Measurements from ENCODE around the gene BLMH. TPM values are rescaled to one million over a fixed set of nuclear protein-coding genes. Genes with fewer than 3 reads are reported as not detected.

The BLMH gene
- total RNA-seq, 2 donors from 2014 or later = 16.9 to 19.8 TPM

DNA sequence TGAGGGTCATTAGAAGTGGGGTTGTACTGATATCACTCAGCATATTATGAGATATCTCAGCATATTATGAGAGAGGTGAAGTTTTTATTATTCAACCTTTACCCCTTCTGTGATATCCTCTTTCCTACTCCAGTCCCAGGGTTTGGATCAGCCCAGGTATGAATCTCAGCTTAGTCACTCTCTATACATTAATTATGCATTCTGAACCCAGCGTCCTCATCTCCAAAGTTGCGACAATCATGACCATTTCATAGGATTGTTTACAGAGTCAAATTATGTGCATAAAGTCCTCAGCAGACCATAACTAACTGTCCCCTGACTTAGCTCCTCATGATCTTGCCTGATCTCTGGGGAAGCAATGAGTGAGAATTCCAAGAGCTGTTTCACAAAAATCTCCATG is 20.5 kb upstream of the BLMH start:
- DNase-seq (no peak), ATAC-seq (no peak)
- intact Hi-C loops (cut with DNase I) = no loop called here

DNA sequence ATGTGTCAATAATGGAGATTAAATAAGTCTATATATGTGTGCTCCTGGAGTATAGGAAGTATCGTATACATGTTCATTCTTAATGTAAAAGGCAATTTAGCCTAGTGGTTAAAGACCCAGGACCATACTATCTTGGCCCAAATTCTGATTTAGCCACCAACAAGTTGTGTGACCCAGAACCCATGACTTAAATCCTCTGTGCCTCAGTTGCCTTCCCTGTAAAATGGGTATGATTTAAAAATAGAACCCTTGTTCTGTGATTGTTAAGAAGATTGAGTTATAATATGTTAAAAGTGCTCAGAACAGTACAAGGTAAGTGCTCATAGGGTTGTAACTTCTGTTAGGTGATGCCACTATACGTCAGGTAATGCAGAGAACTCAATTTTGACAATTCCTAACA is 18.8 kb upstream of the BLMH start:
- no peak for DNase-seq
- intact Hi-C loops (cut with DNase I) = no loop called here
- ATAC-seq = no peak

DNA sequence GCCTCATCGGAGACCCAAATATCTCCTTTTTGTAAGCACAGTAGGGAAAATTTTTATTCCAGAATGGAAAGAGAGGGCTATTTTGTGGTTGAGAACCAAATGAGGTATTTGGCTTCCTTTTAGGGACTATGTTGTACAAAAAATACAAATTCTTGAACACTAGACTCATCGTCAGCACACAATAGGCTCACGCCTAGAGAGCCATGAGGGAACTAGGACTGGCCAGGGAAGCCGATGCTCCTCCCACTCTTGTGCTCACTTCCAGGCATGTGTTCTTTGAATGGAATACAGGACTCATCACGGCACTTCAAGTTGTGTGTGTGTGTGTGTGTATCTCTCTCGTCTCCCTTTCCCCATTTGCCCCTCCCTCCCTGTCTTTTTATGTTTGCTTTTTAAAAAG is 17.8 kb upstream of the BLMH start:
- DNase-seq (no peak), ATAC-seq (no peak)
- intact Hi-C loops (cut with DNase I) = no loop called here

DNA sequence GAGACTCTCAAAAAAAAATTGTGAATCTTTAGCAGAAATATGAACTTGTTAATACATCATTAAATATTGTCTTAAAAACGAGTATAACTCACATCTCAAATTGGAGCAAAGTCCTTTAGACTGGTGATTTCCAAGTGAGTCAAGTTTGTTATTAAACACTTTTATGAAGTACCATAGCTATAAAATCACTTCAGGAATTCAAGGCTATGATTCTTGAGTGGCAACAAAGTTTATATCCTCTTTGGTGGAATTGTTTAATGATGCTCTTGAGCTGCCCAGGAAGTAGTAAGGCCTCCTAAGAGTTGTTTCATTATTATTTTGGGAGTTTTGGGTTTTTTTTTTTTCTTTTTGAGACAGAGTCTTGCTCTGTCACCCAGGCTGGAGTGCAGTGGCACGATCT is 16.7 kb upstream of the BLMH start:
- ATAC-seq = no peak
- DNase-seq = no peak
- intact Hi-C loops (cut with DNase I) = no loop called here

DNA sequence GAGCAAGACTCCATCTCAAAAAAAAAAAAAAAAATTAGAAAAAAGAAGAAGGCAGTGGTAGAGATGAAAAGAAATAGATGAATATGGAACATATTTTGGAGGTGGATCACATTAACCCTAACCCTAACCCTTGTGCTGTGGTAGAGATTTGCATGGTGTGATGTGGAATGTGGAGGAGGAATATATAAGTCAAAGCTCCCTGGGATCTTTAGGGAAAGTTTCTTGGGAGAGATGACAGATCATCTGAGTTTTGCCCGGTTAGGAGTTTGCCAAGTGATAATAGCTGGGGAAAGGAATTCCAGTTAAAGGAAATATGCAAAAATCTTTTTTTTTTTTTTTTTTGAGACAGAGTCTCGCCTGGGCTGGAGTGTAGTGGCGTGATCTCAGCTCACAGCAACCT is 13.0 kb upstream of the BLMH start:
- ATAC-seq = peak in 1 of 2 donors; percentile 90
- DNase-seq = no peak
- intact Hi-C loops (cut with DNase I) = no loop called here

DNA sequence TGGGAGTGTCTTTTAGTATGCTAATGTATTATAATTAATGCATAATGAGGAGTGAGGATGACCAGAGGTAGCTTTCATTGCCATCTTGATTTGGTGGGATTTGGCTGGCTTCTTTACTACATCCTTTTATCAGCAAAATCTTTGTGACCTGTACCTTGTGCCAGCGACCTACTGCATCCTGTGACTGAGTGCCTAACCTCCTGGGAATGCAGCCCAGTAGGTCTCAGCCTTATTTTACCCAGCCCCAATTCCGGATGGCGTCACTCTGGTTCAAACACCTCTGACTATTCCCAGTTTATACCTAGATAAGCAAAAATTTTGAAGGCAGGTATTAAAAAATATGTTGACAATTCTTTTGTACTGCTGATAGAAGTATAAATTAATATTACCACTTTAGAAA is 10.5 kb upstream of the BLMH start:
- intact Hi-C loops (cut with DNase I) = no loop called here

DNA sequence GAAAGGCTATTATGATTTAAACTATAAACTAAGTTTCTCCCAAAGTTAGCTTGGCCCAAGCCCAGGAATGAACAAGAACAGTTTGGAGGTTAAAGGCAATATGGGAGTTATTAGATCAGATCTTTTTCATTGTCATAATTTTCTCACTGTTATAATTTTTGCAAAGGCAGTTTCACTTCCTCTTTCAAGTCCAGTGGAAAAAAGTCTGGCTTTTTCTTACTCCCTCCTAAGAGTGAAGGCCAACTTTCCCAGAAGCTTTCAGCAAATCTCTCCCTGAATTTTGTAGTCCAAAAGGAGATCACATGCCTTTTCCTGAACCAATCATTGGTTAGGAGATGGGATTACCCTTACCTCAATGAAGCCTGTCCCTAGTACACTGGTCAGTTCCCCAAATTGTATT is 9.1 kb upstream of the BLMH start:
- no peak for DNase-seq

More for the DNA sequence above, 10.5 kb upstream of the BLMH start:
- ATAC-seq (no peak), DNase-seq (no peak)

DNA sequence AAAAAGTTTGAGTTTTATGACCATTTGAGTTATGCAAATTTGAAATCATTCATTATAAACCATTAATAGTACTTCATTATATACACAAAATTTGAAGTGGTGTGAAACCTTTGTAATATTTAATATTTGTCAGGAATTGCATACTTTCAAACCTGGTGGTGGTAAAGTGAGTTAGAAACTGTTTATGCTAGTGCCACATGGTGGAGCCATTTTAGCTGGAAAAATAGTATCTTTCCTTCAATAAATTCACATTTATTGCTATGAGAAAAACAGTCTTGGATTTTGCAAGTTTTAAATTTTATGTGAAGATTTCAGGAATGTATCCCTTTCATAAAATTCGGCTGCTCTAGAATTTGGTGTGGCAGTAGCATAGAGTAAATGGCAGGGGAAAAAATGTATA is 7.3 kb upstream of the BLMH start:
- DNase-seq = no peak
- no peak for ATAC-seq
- intact Hi-C loops (cut with DNase I) = loop anchor here in 1 of 2 donors (10.0 kb wide), 1 partner anchor 86 kb away; no protein-coding TSS in a partner anchor

More for the DNA sequence above, 9.1 kb upstream of the BLMH start:
- ATAC-seq = no peak
- intact Hi-C loops (cut with DNase I) = no loop called here

DNA sequence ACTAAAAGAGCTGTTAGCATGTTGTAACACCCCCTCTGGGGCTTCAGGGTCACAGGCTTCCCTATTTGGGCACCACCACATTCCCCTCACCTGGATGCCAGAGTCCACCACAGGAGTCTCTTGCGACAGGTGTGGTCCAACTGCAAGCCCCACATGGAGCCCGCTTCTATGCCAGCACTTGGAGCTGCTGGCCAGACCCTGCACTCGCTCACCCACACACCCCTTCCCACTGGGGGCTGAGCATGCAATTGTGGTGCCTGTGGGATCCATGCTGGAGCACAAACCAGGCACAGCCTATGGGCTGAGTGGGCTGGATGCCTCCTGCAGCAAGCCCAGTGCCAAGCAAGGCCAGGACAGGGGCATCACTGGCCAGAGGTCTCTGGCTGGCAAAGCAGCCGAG is 6.0 kb upstream of the BLMH start:
- DNase-seq = no peak
- intact Hi-C loops (cut with DNase I) = loop anchor here in 1 of 2 donors (10.0 kb wide), 1 partner anchor 87 kb away; no protein-coding TSS in a partner anchor
- ATAC-seq = no peak

DNA sequence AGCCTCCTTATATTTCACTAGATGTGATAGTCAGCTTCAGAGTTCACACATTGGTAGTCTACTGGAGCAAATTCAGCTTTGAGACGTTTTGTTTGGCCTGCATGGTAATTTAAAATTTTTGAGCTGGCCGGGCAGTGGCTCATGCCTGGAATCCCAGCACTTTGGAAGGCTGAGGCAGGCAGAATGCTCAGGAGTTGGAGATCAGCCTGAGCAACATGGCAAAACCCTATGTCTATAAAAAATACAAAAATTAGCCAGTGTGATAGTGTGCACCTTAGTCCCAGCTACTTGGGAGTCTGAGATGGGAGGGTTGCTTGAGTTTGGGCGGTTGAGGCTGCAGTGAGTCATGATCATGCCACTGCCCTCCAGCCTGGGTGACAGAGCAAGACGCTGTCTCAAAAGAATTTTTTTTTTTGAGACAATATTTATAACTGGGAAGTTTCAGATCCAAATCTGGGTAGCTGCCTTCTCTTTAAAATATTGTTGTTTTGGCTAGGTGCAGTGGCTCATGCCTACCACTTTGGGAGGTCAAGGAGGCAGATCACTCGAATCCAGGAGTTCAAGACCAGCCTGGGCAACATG is 4.8 kb upstream of the BLMH start:
- intact Hi-C loops (cut with DNase I) = loop anchor here in 1 of 2 donors (10.0 kb wide), 1 partner anchor 88 kb away; no protein-coding TSS in a partner anchor
- ATAC-seq = no peak
- DNase-seq = no peak

DNA sequence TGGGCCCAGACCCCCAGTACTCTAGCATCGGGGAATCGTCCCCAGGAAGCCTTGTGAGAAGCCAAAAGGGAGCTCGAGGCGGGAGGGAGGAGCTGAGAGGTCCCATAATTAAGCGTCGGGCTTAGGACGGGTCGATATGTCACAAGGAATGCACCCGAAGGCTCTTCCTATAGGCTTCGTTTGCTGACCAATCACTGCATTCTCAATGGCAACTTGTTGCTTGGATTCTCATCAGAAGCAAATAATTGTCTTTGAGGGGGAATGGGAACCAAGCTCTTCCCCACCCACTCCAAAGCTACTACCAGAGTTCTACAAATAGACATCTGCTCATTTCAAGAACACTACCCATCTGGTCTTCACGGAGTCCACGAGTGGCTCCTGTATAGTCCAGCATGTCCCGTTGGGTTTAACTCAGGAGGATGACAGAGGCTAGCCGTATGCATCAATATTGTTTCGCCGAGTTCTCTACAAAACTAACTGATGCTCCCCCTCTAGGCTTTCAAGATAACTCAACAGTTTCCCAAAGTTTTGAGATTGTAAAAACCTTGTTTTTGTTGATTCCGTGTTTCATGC is 628 bp upstream of the BLMH start:
- intact Hi-C loops (cut with DNase I) = loop anchor here in 1 of 2 donors (10.0 kb wide), 1 partner anchor 92 kb away; no protein-coding TSS in a partner anchor
- no peak for DNase-seq
- peak in 1 of 2 donors; percentile 1 for ATAC-seq

DNA sequence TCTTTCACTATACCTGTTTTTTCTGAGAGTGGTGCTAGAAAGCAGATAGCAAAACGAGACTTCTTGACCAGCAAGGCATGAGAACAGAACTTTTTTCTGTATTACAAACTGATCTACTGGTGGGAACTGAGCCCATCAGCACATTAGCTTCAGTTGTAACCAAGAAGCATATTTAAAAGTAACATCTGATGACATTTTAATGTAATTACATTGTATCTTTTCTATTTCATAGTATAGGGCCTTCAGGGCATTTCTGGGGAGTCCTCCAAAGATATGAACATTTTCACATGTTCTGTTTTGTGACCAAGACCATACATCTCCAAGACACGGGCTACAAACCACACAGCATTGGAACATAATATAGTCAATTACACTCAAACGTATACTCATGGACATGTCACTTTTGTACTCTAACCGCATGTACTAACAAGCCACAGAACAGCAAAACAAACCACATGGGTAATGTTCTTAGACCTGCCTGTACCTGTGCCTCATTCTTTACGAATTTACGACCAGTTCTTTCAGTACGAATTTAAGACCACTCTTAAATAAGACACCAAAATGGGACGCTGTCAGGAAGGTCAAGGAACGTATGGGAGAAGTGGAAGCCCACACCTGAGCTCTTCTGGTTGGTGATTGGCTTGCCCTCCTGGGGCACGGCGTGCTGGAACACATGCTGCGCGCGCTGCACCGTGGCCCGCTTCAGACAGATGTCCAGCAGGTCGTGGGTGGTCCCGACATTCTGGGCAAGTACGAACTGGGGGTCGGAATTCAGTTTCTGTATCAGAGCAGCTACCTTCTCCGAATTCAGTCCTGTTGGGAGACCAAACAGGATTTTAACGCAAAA is 825 bp downstream of the BLMH start:
- ATAC-seq = peak; percentile 48 to 72
- intact Hi-C loops (cut with DNase I) = loop anchor here in 1 of 2 donors (10.0 kb wide), 1 partner anchor 94 kb away; no protein-coding TSS in a partner anchor
- DNase-seq = peak; percentile 57

DNA sequence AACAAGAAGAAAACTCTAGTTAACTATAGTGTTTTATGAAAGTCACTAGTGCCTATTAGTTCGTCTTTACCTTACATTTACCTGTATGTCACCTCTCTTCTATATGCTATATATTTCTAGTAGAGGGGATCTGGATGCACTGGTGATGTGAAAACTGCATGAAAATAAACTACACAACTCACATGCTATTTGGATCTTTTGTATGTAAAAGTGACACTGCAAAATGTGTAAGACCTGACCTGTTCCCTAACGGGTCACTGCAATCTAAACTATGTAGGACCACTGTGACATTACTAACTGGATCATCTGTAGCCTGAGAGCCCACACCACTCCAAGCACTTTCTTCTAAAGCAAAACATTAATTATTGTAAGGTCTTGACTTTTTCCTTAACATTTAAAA is 1.7 kb downstream of the BLMH start:
- intact Hi-C loops (cut with DNase I) = loop anchor here in 1 of 2 donors (10.0 kb wide), 1 partner anchor 95 kb away; no protein-coding TSS in a partner anchor
- DNase-seq (no peak), ATAC-seq (no peak)

DNA sequence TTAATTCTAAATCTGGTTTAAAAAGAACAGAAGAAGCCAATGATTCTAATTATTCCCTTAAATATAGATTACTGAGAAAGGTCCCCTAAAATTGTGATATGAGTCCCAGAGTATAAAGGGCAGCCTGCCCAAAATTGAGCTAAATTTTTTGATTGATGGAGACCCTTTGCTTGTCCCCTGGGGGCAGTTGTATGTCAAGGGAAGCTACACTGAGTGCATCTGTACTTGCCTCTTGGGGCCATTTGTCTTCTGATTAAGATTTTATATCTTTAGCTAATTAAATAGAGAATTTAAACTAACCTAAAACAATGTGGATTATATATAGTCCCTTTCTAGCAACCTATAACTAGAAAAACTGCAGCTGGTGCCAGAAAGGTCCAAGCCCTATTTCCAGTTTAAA is 12.6 kb downstream of the BLMH start:
- ATAC-seq (no peak), DNase-seq (no peak)
- intact Hi-C loops (cut with DNase I) = loop anchor here (5.0 to 10.0 kb wide), 3 partner anchors 147 to 177 kb away; no protein-coding TSS in a partner anchor

DNA sequence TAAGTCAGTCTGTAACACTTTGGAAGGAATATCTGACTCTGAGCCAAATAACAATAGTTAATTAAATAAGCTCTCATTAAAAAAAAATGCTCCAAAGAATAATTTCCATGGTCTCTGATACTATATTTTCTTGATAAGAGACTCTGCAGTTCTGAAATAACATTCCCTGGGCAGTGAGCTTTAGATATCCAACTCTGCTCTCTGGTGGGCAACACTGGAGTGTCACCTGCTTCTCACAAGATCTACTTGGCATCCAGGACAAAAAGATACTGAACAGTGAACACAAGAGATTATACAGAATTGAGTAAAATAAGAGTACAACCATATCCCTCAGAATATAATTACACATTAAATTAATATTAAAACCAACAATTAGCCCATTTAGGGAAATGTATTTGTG is 13.7 kb downstream of the BLMH start:
- peak; percentile 71 to 84 for ATAC-seq
- DNase-seq = peak; percentile 25
- intact Hi-C loops (cut with DNase I) = loop anchor here (5.0 to 10.0 kb wide), 3 partner anchors 146 to 176 kb away; no protein-coding TSS in a partner anchor

DNA sequence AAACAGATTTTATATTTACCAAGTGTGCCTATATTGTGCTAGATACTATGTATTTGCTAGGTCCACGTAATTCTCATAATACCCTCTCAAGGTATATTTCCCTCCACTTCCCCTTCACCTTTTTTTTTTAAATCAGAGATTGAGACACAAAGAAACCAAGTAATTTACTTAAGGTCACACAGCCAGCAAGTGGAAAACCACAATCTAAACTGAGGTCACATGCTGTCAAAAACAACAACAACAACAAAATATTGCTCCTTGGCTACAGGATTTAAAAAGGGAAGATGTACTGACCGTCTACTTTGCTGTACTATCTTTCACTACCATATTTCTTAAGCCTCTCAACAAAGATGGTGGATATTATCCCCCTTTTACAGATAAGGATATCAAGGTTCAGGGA is 15.8 kb downstream of the BLMH start:
- ATAC-seq = no peak
- DNase-seq = no peak
- intact Hi-C loops (cut with DNase I) = loop anchor here (5.0 to 10.0 kb wide), 3 partner anchors 144 to 174 kb away; no protein-coding TSS in a partner anchor

DNA sequence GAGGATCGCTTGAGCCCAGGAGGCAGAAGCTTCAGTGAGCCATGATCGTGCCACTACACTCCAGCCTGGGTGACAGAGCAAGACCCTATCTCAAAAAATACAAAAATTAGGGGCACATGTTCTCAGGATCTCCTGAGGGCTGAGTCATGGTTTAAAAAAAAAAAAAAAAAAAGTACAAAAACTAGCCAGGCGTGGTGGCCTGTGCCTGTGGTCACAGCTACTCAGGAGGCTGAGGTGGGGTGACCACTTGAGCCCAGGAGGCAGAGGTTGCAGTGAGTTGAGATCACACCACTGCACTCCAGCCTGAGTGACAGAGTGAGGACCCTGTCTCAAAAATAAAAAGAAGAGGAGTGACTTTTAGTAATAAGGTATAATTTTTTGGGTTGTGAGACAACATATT is 16.9 kb downstream of the BLMH start:
- ATAC-seq (no peak), DNase-seq (no peak)

DNA sequence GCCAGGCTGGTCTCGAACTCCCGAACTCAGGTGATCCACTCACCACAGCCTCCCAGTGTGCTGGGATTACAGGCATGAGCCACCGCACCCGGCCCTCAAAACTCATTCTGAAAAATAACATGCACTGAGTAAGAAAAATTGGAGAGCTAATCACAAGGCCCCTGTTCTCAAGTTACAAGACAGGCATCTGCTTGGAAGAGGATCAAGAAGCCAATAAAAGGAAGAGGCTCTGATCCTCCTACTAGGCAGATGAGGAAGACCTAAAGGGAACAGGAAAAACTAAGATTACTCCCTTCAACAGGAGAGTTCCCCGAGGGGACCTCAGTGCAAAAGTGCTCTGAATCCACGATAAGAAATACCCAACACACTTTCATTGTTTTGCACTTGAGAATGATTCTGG is 18.4 kb downstream of the BLMH start:
- intact Hi-C loops (cut with DNase I) = loop anchor here in 1 of 2 donors (10.0 kb wide), 1 partner anchor 149 kb away; no protein-coding TSS in a partner anchor

More for the DNA sequence above, 16.9 kb downstream of the BLMH start:
- intact Hi-C loops (cut with DNase I) = loop anchor here (5.0 to 10.0 kb wide), 3 partner anchors 143 to 173 kb away; no protein-coding TSS in a partner anchor

DNA sequence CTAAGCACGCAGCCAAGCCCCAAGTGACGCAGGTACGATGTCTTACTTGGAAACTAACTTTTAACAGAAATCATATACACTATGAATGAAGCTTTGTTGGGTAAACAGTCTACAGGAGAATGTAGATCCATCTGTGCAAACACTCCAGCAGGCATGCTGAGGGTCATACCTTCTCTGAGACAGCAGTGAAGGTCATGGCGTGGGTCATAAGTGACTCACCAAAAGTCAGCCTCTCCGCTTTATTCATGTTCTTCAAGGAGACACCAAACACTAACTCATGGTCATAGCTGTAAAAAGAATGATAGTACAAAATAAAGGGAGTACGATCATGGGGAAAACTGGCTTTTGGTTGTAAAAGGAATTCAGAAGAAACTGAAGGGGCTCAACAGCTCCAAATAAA is 20.6 kb downstream of the BLMH start:
- ATAC-seq (no peak), DNase-seq (no peak)
- intact Hi-C loops (cut with DNase I) = loop anchor here in 1 of 2 donors (10.0 kb wide), 1 partner anchor 146 kb away; no protein-coding TSS in a partner anchor

More for the DNA sequence above, 18.4 kb downstream of the BLMH start:
- DNase-seq (no peak), ATAC-seq (no peak)

Measured in left cardiac atrium (tissue), 4 donors.